Uterus (tissue), 4 donors: ENCODE measurements around the gene MITF. TPM values are rescaled to one million over a fixed set of nuclear protein-coding genes. Genes with fewer than 3 reads are reported as not detected.
A peak's percentile ranks its signal among the peaks of the same experiment; 100 is the strongest.

ENCODE experiments used
- DNase-seq, 2 donors: peaks; one replicate each; pipeline ENCODE4 v3.0.0-alpha.2; 2019 to 2020
- H3K27ac ChIP-seq, 2 donors: fragments of 200-600 bp; sonication (generic); 1 replicate in 1 of 2; 2 replicates in 1 of 2; pipeline ENCODE4 v1.5.1; 2016 to 2018
- H3K27me3 ChIP-seq, 2 donors: fragments of 200-600 bp; sonication (generic); one replicate each; pipeline ENCODE4 v1.5.1; 2018 to 2019; ENCODE audit warnings: control low read depth in 1 of 2
- H3K36me3 ChIP-seq, 2 donors: fragments of 200-600 bp; sonication (generic); one replicate each; pipeline ENCODE4 v1.5.1; 2019; ENCODE audit warnings: control low read depth in 1 of 2
- H3K4me1 ChIP-seq, 2 donors: fragments of 200-600 bp; sonication (generic); one replicate each; pipeline ENCODE4 v1.5.1; 2018 to 2019; ENCODE audit warnings: control low read depth in 1 of 2
- H3K4me3 ChIP-seq, 2 donors: fragments of 200-600 bp; sonication (generic); 1 replicate in 1 of 2; 2 replicates in 1 of 2; pipeline ENCODE4 v1.5.1; 2018 to 2019; ENCODE audit warnings: mild to moderate bottlenecking in 1 of 2
- H3K9me3 ChIP-seq, 2 donors: fragments of 200-600 bp; sonication (generic); one replicate each; pipeline ENCODE4 v1.5.1; 2019; ENCODE audit warnings: control low read depth in 1 of 2
- POLR2A ChIP-seq, 2 donors: fragments of 450-650 bp; IDR thresholded peaks; one replicate each; pipeline ENCODE4 v1.6.1; 2016; ENCODE audit warnings: antibody characterized with exemption in 2 of 2, mild to moderate bottlenecking in 1 of 2, moderate library complexity in 1 of 2
- intact Hi-C: fragments of 100-400 bp; cut with DNase I; formaldehyde crosslinking; loops from one replicate; pipeline ENCODE4 v1.15.1; 2023; ENCODE audit warnings: low total_unique reads
- total RNA-seq, 4 donors: library from RNA; depleted of rRNA in 3 of 4; stranded (reverse); fragments of >200 nt in 3 of 4; gene quantifications; one replicate each; pipeline versions ENCODE4 v1.1.0 to v1.2.4, GENCODE V29; 2014 to 2023
- TF ChIP-seq, protein P1 (sequence below), 4 experiments: fragments of 200-600 bp in 2 of 4; fragments of 450-650 bp in 2 of 4; sonication (generic) in 2 of 4; IDR thresholded peaks; one replicate each; pipeline ENCODE4 v1.5.1; 2016 to 2019; ENCODE audit warnings: antibody characterized with exemption in 4 of 4, mild to moderate bottlenecking in 2 of 4, moderate library complexity in 1 of 4
- donor health status: DM: yes; HTN: yes; CAD: no.

The MITF gene, protein sequence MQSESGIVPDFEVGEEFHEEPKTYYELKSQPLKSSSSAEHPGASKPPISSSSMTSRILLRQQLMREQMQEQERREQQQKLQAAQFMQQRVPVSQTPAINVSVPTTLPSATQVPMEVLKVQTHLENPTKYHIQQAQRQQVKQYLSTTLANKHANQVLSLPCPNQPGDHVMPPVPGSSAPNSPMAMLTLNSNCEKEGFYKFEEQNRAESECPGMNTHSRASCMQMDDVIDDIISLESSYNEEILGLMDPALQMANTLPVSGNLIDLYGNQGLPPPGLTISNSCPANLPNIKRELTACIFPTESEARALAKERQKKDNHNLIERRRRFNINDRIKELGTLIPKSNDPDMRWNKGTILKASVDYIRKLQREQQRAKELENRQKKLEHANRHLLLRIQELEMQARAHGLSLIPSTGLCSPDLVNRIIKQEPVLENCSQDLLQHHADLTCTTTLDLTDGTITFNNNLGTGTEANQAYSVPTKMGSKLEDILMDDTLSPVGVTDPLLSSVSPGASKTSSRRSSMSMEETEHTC
- total RNA-seq, result 10 to 100 TPM; 18.2 to 66.0 (median 52.6) TPM

DNA sequence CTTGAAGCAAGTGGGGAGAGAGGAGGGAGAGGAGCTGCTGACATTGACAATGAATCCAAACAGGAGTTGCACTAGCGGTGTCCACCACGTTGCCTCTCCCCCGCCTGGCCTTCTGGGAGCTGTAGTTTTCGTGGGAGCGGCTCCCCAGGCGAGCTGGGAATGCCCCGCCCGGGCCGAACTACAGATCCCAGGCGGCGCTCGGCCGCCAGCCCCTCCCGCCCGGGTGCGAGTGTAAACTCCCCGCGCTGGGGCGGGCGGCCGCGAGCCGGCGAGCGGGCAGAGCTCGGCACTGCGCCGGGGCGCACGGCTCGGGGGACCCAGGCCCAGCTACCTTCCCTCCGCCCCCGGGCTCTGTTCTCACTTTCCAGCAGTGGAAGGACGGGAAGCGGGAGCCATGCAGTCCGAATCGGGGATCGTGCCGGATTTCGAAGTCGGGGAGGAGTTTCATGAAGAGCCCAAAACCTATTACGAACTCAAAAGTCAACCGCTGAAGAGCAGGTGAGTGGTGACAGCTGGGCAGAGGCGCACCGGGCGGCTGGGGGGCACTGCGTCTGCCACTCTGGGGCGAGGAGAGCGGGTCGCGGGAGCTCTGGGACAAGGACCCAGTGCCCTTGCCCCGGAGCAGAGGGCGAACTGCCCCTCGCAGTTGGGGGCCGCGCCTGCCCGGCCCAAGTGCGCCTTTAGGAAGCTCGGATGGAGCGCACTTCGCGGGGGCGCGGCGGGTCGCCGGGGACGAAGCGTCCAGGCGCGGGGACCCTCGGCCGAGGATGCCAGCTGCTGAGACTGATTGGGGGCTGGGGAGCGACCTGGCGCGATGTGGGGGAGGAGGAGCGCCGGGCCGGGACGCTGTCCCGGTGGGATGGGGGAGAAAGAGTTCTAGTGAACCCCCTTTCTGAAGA, at the start of gene MITF:
TSS of gene MITF (plus strand) at position 261 of the 899 bp plus-strand sequence. CDS start at position 395, 134 bp downstream.
- Histone ChIP-seq H3K4me3 (peak within 1 kb of the TSS; percentile 76 to 97), H3K9me3 (no peaks in the 10 kb centered on the region), H3K36me3 (no peaks in the 10 kb centered on the region), H3K27me3 (no peaks in the 10 kb centered on the region), H3K4me1 (peaks cover 0 to 10% of the 10 kb centered on the region in 2 donors), H3K27ac (peak within 1 kb of the TSS; percentile 90 to 93)
- TF ChIP-seq, protein P1, sequence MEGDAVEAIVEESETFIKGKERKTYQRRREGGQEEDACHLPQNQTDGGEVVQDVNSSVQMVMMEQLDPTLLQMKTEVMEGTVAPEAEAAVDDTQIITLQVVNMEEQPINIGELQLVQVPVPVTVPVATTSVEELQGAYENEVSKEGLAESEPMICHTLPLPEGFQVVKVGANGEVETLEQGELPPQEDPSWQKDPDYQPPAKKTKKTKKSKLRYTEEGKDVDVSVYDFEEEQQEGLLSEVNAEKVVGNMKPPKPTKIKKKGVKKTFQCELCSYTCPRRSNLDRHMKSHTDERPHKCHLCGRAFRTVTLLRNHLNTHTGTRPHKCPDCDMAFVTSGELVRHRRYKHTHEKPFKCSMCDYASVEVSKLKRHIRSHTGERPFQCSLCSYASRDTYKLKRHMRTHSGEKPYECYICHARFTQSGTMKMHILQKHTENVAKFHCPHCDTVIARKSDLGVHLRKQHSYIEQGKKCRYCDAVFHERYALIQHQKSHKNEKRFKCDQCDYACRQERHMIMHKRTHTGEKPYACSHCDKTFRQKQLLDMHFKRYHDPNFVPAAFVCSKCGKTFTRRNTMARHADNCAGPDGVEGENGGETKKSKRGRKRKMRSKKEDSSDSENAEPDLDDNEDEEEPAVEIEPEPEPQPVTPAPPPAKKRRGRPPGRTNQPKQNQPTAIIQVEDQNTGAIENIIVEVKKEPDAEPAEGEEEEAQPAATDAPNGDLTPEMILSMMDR (IDR thresholded peaks at IDR 0.05), result no peak
- TF ChIP-seq POLR2A (IDR thresholded peaks at IDR 0.05), result peak; percentile 78 to 82
- peak; percentile 92 to 94 for DNase-seq
- intact Hi-C loops, result no loop called here

DNA sequence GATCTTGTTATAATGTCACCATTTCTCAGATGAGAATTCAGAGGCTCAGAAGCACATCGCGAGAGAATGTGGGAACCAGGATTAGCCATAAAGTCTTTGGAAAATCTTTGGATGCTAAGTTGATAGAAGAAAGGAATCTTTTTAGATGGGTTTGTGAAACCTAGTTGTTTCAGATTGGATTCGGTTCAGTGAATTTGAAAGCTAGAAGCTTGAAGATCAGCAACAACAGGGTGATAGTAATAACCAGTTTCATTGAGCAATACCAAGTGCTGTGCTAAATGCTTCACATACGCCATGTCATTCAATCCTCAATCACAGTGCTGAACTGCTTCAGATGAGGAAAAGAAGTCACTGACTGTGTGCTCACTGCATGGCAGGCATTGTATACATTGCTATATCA, 47.4 kb upstream of the MITF start:
- Histone ChIP-seq H3K4me1 (peaks cover 6% of the 10 kb centered on the region in 2 donors), H3K4me3 (no peak overlapping the region), H3K9me3 (no peaks in the 10 kb centered on the region), H3K36me3 (no peaks in the 10 kb centered on the region), H3K27ac (peak overlapping the region in 1 of 2 donors; percentile 14), H3K27me3 (no peaks in the 10 kb centered on the region)
- DNase-seq, result no peak
- TF ChIP-seq, protein P1 (IDR thresholded peaks at IDR 0.05), result no peak
- no peak for TF ChIP-seq POLR2A (IDR thresholded peaks at IDR 0.05)
- intact Hi-C loops, result loop anchor here (5.0 kb wide), 1 partner anchor 255 kb away; no protein-coding TSS in a partner anchor

DNA sequence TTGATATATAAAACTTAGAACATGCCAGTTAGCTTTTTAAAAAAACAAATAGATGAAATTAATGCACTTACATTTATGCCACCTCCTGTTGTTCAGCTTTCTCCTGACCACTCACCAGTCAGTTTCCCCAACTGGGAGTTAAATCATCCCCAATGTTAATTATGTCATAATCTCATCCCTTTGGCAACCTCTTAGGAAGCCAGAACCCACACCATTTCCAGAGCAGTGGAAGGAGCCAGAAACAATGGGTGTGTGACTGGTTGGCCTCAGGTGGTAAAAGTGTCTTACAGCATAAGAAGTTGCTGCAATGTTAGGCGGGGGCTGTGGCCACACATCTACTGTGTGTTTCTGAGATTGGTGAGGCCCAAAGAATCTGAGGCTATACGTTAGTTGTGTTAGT, 46.5 kb upstream of the MITF start:
- no peak for TF ChIP-seq POLR2A (IDR thresholded peaks at IDR 0.05)
- TF ChIP-seq, protein P1 (IDR thresholded peaks at IDR 0.05), result no peak
- no peaks in the 10 kb centered on the region for H3K27me3 ChIP-seq
- H3K36me3 ChIP-seq, result no peaks in the 10 kb centered on the region
- H3K4me3 ChIP-seq, result no peak overlapping the region
- peaks cover under 1 to 6% of the 10 kb centered on the region in 2 donors for H3K4me1 ChIP-seq
- no peak for DNase-seq
- intact Hi-C loops, result loop anchor here (5.0 kb wide), 1 partner anchor 255 kb away; no protein-coding TSS in a partner anchor
- no peaks in the 10 kb centered on the region for H3K9me3 ChIP-seq
- no peak overlapping the region for H3K27ac ChIP-seq

DNA sequence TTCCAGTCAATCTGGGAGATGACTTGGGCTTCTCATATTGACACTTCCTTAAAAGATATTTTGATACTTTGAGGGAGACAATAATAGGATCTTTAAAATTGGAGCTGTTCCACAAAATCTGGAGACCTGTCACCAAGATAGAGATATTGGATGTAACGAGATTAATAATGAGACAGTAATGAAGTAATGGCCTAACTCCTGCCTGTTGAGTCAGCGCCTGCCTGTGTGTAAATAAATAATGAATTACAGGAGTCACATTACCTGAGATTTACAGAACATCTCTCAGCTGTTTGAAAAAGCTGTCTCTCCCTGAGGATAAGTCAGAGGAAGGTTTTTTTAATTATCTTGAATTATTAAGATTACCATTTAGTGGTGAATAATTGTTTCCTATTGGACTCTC, 43.8 kb upstream of the MITF start:
- intact Hi-C loops, result no loop called here
- H3K4me1 ChIP-seq, result no peaks in the 10 kb centered on the region
- H3K36me3 ChIP-seq, result no peaks in the 10 kb centered on the region
- H3K27ac ChIP-seq, result no peak overlapping the region
- no peaks in the 10 kb centered on the region for H3K27me3 ChIP-seq
- no peak for DNase-seq
- TF ChIP-seq, protein P1 (IDR thresholded peaks at IDR 0.05), result no peak
- TF ChIP-seq POLR2A (IDR thresholded peaks at IDR 0.05), result no peak
- H3K4me3 ChIP-seq, result no peak overlapping the region
- no peaks in the 10 kb centered on the region for H3K9me3 ChIP-seq
